ENCODE measurements around the gene COA1.
"Not testable (repeated sequence)": the region's sequence is repeated elsewhere in the genome, so short reads cannot be mapped to it uniquely, and the experiment has no call there.

The COA1 gene

GRCh38 chr7:43729214-43729923 is at the start of gene COA1:
COA1 (minus strand) TSS chr7:43729523; CDS start chr7:43648614, 80,909 bp downstream.
- DNase-seq, result peak; percentile 95

DNA sequence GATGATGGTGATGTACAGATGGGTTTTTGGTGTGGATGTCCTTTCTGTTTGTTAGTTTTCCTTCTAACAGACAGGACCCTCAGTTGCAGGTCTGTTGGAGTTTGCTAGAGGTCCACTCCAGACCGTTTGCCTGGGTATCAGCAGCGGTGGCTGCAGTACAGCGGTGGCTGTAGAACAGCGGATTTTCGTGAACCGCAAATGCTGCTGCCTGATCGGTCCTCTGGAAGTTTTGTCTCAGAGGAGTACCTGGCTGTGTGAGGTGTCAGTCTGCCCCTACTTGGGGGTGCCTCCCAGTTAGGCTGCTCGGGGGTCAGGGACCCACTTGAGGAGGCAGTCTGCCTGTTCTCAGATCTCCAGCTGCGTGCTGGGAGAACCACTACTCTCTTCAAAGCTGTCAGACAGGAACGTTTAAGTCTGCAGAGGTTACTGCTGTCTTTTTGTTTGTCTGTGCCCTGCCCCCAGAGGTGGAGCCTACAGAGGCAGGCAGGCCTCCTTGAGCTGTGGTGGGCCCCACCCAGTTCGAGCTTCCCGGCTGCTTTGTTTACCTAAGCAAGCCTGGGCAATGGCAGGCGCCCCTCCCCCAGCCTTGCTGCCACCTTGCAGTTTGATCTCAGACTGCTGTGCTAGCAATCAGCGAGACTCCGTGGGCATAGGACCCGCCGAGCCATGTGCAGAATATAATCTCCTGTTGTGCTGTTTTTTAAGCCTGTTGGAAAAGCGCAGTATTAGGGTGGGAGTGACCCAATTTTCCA is 49.1 kb upstream of the COA1 start:
- DNase-seq, result not testable (repeated sequence)

DNA sequence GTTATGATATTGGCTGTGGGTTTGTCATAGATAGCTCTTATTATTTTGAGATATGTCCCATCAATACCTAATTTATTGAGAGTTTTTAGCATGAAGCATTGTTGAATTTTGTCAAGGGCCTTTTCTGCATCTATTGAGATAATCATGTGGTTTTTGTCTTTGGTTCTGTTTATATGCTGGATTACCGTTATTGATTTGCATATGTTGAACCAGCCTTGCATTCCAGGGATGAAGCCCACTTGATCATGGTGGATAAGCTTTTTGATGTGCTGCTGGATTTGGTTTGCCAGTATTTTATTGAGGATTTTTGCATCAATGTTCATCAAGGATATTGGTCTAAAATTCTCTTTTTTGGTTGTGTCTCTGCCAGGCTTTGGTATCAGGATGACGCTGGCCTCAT is 45.9 kb upstream of the COA1 start:
- DNase-seq, result not testable (repeated sequence)

- DNase-seq, result not testable (repeated sequence)
These were observed 43.9 kb upstream of the COA1 start for GRCh38 chr7:43773268-43773667.

GRCh38 chr7:43771573-43771972 is 42.2 kb upstream of the COA1 start:
- peak; percentile 60 for DNase-seq

DNA sequence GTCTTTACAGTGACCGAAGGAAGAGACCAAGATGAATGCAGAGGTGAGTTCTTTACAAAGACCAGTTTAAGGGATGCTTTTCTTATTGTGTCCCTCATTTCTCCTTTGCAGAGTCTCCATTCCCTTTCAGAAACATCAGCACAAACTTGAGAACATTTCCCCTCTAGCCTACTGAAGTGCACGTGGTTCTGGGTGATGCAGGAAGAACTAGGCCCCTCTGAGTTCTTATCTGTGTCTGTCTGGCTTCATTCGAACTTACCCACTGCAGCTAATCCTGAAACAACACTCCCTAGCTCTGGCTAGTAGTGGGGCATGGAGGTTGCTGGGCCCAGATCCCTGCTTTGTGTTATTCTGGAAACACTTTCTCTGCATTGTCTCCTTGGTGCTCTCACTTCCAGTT is 41.8 kb upstream of the COA1 start:
- DNase-seq, result peak; percentile 85

GRCh38 chr7:43769791-43770465 is 40.6 kb upstream of the COA1 start:
- no peak for DNase-seq

- DNase-seq, result peak; percentile 47
These were observed 40.0 kb upstream of the COA1 start for GRCh38 chr7:43769281-43769680.

GRCh38 chr7:43768887-43769272 is 39.6 kb upstream of the COA1 start:
- DNase-seq, result no peak

GRCh38 chr7:43768201-43768886 is 39.0 kb upstream of the COA1 start:
- DNase-seq, result peak; percentile 71

GRCh38 chr7:43767311-43767710 is 38.0 kb upstream of the COA1 start:
- peak; percentile 44 for DNase-seq

GRCh38 chr7:43766564-43766963 is 37.2 kb upstream of the COA1 start:
- peak; percentile 86 for DNase-seq

- peak; percentile 48 for DNase-seq
These were observed 35.6 kb upstream of the COA1 start for GRCh38 chr7:43764807-43765491.

DNA sequence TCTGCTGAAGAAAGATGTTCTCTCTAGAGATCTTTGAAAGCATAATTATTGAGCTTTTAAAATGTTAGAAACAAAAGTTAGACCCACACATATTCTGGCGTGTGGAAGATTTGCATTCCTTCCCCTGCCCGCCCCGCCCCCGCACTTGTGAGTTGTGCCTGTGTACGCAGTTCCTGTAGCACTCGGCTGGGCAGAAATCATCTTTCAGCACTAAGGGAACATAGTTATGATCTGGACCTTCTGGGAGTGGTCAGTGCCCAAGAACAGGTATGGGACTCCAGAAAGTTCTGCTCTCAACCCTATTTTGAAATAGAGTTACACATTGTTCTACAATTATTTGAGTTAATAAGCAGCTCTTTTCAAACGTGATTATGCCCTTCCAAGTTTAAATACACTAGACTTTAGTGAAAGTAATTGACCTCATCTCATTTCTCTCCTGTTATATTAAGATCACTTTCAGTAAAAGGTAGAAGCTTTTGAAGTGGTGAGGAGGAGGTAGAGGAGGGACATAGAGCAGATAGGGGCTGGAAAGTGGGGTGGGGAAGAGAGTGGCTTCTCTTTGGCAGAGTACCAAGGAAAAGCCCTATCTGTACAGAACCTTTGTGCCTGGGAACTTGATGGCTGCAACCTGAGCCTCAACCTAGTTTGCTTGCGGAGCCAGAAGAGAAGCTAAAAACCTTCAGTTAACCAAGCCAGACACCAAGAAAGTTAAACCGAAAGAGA is 34.9 kb upstream of the COA1 start:
- peak; percentile 87 for DNase-seq

- DNase-seq, result no peak
These were observed 33.9 kb upstream of the COA1 start for GRCh38 chr7:43763183-43763582.

- DNase-seq, result no peak
These were observed 32.8 kb upstream of the COA1 start for GRCh38 chr7:43761938-43762692.

DNA sequence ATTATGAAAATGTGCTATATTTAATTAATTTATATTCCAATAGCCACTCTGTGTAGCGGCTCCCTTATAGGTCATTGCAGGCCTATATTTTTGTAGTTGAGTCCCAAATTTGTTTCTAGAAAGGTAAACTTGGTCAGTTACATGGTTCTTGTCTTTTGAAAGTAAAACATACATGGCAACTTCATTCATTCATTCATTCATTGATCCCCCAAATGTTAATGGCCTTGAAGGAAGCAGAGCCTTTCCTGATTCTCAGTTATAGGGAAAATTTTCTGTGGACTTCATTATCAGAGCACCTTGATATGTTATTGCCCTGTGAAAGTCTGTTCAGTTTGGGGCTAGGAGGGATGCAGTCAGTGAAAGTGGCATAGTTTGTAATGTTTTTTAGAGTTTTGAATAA is 32.1 kb upstream of the COA1 start:
- no peak for DNase-seq

DNA sequence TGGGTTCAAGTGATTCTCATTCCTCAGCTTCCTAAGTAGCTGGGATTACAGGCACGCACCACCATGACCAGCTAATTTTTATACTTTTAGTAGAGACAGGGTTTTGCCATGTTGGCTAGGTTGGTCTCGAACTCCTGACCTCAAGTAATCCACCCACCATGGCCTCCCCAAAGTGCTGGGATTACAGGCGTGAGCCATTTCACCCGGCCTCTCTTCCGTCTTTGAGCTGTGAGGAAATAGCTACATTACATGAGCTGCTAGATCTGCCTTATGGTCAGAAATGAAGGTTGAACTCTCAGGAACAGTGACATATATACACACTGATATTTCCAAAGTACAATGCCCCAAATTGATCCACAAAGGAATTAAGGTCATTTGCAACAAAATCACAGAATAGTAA is 31.5 kb upstream of the COA1 start:
- DNase-seq, result no peak

DNA sequence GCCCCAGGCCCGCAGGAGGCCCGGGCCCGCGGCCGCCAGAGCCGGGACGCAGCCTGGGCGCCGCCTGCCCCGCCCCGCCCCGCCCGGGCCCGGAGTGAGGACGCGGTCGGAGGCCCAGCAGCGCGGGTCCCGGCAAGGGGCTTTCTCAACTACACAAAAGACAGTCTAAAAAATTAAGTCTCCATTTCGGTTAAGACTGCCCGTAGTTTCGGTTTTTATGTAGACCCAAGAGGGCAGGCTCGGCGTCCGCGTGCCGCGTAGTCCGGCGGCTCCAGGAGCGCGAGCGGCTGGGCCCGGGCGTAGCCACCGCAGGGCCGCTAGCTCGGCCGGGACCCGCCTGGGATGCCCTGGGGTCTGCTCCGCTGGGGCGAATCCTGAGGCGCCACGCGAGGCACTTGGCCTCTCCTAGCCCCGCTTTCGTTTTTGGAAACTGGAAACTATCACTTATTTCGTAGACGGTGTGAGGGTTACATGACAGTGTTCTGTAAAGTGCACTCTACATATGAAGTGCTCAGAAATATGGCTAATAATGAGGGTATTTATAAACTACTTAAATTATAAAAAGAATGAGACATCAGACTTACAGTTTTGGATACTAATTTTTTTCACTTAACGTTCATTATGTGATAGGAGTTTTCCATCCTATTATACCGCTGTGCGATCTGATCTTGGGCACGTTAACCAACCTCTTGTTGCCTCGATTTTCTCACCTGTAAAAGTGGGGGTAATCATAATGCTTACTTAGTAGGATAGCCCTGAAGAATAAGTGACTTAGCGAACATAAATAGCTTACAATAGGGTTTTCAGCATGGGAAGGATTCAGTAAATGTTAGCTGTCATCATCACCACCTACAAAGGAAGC is 29.7 kb upstream of the COA1 start:
- peak; percentile 67 for DNase-seq
